ENCODE measurements around the gene HS6ST1.

The HS6ST1 gene

GRCh38 chr2:128303095-128303791, 15.4 kb downstream of the HS6ST1 start:
- H3K4me3 ChIP-seq (ENCODE audit: low read length) = no peak overlapping the region
- no peak for DNase-seq (ENCODE audit: low read depth, low spot score)

GRCh38 chr2:128302744-128303067, 16.0 kb downstream of the HS6ST1 start:
- no peak for DNase-seq (ENCODE audit: low read depth, low spot score)

GRCh38 chr2:128302011-128302743, 16.5 kb downstream of the HS6ST1 start:
- no peak for DNase-seq (ENCODE audit: low read depth, low spot score)
- H3K4me3 ChIP-seq (ENCODE audit: low read length) = no peak overlapping the region

More at GRCh38 chr2:128302744-128303067, 16.0 kb downstream of the HS6ST1 start:
- no peak overlapping the region for H3K4me3 ChIP-seq (ENCODE audit: low read length)

GRCh38 chr2:128301501-128301966, 17.1 kb downstream of the HS6ST1 start:
- H3K4me3 ChIP-seq (ENCODE audit: low read length) = no peak overlapping the region
- no peak for DNase-seq (ENCODE audit: low read depth, low spot score)

GRCh38 chr2:128301021-128301420, 17.6 kb downstream of the HS6ST1 start:
- DNase-seq (ENCODE audit: low read depth, low spot score) = no peak
- no peak overlapping the region for H3K4me3 ChIP-seq (ENCODE audit: low read length)

- no peak for DNase-seq (ENCODE audit: low read depth, low spot score)
- no peak overlapping the region for H3K4me3 ChIP-seq (ENCODE audit: low read length)
Measured at GRCh38 chr2:128300151-128301020, 18.3 kb downstream of the HS6ST1 start.

- no peak overlapping the region for H3K4me3 ChIP-seq (ENCODE audit: low read length)
- DNase-seq (ENCODE audit: low read depth, low spot score) = no peak
Measured at GRCh38 chr2:128299628-128300027, 19.0 kb downstream of the HS6ST1 start.

- H3K4me3 ChIP-seq (ENCODE audit: low read length) = no peak overlapping the region
- DNase-seq (ENCODE audit: low read depth, low spot score) = no peak
Measured at GRCh38 chr2:128298846-128299507, 19.7 kb downstream of the HS6ST1 start.

GRCh38 chr2:128298286-128298685, 20.4 kb downstream of the HS6ST1 start:
- DNase-seq (ENCODE audit: low read depth, low spot score) = no peak
- H3K4me3 ChIP-seq (ENCODE audit: low read length) = no peak overlapping the region

GRCh38 chr2:128293870-128294455, 24.7 kb downstream of the HS6ST1 start:
- no peak overlapping the region for H3K4me3 ChIP-seq (ENCODE audit: low read length)
- DNase-seq (ENCODE audit: low read depth, low spot score) = no peak

GRCh38 chr2:128293426-128293755, 25.3 kb downstream of the HS6ST1 start:
- no peak for DNase-seq (ENCODE audit: low read depth, low spot score)
- H3K4me3 ChIP-seq (ENCODE audit: low read length) = no peak overlapping the region

GRCh38 chr2:128292599-128293425, 25.9 kb downstream of the HS6ST1 start:
- H3K4me3 ChIP-seq (ENCODE audit: low read length) = no peak overlapping the region
- DNase-seq (ENCODE audit: low read depth, low spot score) = no peak

- no peak overlapping the region for H3K4me3 ChIP-seq (ENCODE audit: low read length)
- DNase-seq (ENCODE audit: low read depth, low spot score) = no peak
Measured at GRCh38 chr2:128291844-128292598, 26.6 kb downstream of the HS6ST1 start.

- no peak overlapping the region for H3K4me3 ChIP-seq (ENCODE audit: low read length)
- no peak for DNase-seq (ENCODE audit: low read depth, low spot score)
Measured at GRCh38 chr2:128291161-128291843, 27.4 kb downstream of the HS6ST1 start.

- H3K4me3 ChIP-seq (ENCODE audit: low read length) = no peak overlapping the region
Measured at GRCh38 chr2:128290356-128290755, 28.3 kb downstream of the HS6ST1 start.

GRCh38 chr2:128289439-128289838, 29.2 kb downstream of the HS6ST1 start:
- no peak overlapping the region for H3K4me3 ChIP-seq (ENCODE audit: low read length)
- DNase-seq (ENCODE audit: low read depth, low spot score) = no peak

More at GRCh38 chr2:128290356-128290755, 28.3 kb downstream of the HS6ST1 start:
- DNase-seq (ENCODE audit: low read depth, low spot score) = no peak

GRCh38 chr2:128288781-128289180, 29.9 kb downstream of the HS6ST1 start:
- DNase-seq (ENCODE audit: low read depth, low spot score) = no peak
- H3K4me3 ChIP-seq (ENCODE audit: low read length) = no peak overlapping the region

All from Jurkat, Clone E6-1 (cell line).